PFSK-1 (cell line): Measurements from ENCODE around the gene ELMO3.

Experiments used
- FOXP2 ChIP-seq: optimal IDR thresholded peaks from 2 replicates; pipeline ENCODE3; 2011; ENCODE audit warnings: borderline replicate concordance, control low read depth, inconsistent platforms; ENCODE audit not compliant: insufficient read depth; ENCODE audit errors: extremely low read length, extremely low read depth
- POLR2AphosphoS5 ChIP-seq: IDR thresholded peaks from 2 replicates; pipeline ENCODE4 v1.6.1; 2012; ENCODE audit warnings: low read depth, mild to moderate bottlenecking, control low read depth, low read length, moderate library complexity
- REST ChIP-seq, 2 experiments: IDR thresholded peaks; 2 replicates each; pipeline versions ENCODE4 v1.6.1 to v1.8.0; 2011 to 2012; ENCODE audit warnings: low read depth in 2 of 2, low read length in 2 of 2, control low read depth in 1 of 2, inconsistent platforms in 1 of 2, mild to moderate bottlenecking in 1 of 2, moderate library complexity in 1 of 2; ENCODE audit not compliant: insufficient read depth in 1 of 2
- SIN3A ChIP-seq: IDR thresholded peaks from 2 replicates; pipeline ENCODE4 v1.6.1; 2012; ENCODE audit warnings: mild to moderate bottlenecking, low read length, moderate library complexity, borderline replicate concordance; ENCODE audit not compliant: insufficient read depth
- TAF1 ChIP-seq: IDR thresholded peaks from 2 replicates; pipeline ENCODE4 v1.6.1; 2012; ENCODE audit warnings: low read length, control low read depth, borderline replicate concordance; ENCODE audit not compliant: insufficient read depth

- TF ChIP-seq SIN3A, result no peak
- TF ChIP-seq TAF1, result no peak
- no peak for TF ChIP-seq POLR2AphosphoS5
- no peak for TF ChIP-seq FOXP2
- no peak for TF ChIP-seq REST (IDR thresholded peaks at IDR 0.05; ENCODE audit: insufficient read depth in 1 of 2, low read depth in 2 of 2, low read length in 2 of 2)
Observed at GRCh38 chr16:67241008-67241900, 42.3 kb downstream of the ELMO3 start.
